Hepatic stellate cell (primary cell): ENCODE measurements around the gene MTAP.

Source experiments
- DNase-seq: peaks from one replicate; pipeline ENCODE4 v3.0.0; 2011; ENCODE audit warnings: low spot score

Gene MTAP

GRCh38 chr9:21802418-21803000, at the start of gene MTAP:
Gene MTAP, plus strand, starts transcription at chr9:21802636. Its CDS starts 113 bp downstream, at chr9:21802749.
- peak; percentile 89 for DNase-seq

GRCh38 chr9:21753523-21753922, 48.9 kb upstream of the MTAP start:
- no peak for DNase-seq

- DNase-seq, result no peak
Measured at GRCh38 chr9:21754741-21755140, 47.7 kb upstream of the MTAP start.

GRCh38 chr9:21758540-21758939, 43.9 kb upstream of the MTAP start:
- DNase-seq, result no peak

GRCh38 chr9:21761309-21761901, 41.0 kb upstream of the MTAP start:
- DNase-seq, result no peak

GRCh38 chr9:21762064-21762463, 40.4 kb upstream of the MTAP start:
- no peak for DNase-seq

- no peak for DNase-seq
Measured at GRCh38 chr9:21764846-21765245, 37.6 kb upstream of the MTAP start.

GRCh38 chr9:21766096-21766495, 36.3 kb upstream of the MTAP start:
- DNase-seq, result no peak

GRCh38 chr9:21770871-21771560, 31.4 kb upstream of the MTAP start:
- DNase-seq, result peak; percentile 17

- peak; percentile 29 for DNase-seq
Measured at GRCh38 chr9:21777701-21778100, 24.7 kb upstream of the MTAP start.

GRCh38 chr9:21778304-21778703, 24.1 kb upstream of the MTAP start:
- no peak for DNase-seq

GRCh38 chr9:21779397-21779796, 23.0 kb upstream of the MTAP start:
- no peak for DNase-seq

GRCh38 chr9:21781656-21782055, 20.8 kb upstream of the MTAP start:
- DNase-seq, result no peak

GRCh38 chr9:21782205-21782604, 20.2 kb upstream of the MTAP start:
- no peak for DNase-seq

- no peak for DNase-seq
Measured at GRCh38 chr9:21788752-21789151, 13.7 kb upstream of the MTAP start.

- peak; percentile 36 for DNase-seq
Measured at GRCh38 chr9:21789541-21790037, 12.8 kb upstream of the MTAP start.

- no peak for DNase-seq
Measured at GRCh38 chr9:21795483-21795882, 7.0 kb upstream of the MTAP start.

GRCh38 chr9:21796768-21797167, 5.7 kb upstream of the MTAP start:
- DNase-seq, result no peak

GRCh38 chr9:21800931-21801682, 1.3 kb upstream of the MTAP start:
- DNase-seq, result no peak

GRCh38 chr9:21801683-21802417, 586 bp upstream of the MTAP start:
- peak; percentile 63 for DNase-seq

- DNase-seq, result no peak
Measured at GRCh38 chr9:21803649-21804048, 1.2 kb downstream of the MTAP start.

- no peak for DNase-seq
Measured at GRCh38 chr9:21804331-21804730, 1.9 kb downstream of the MTAP start.
